ENCODE measurements around the gene KRT24. TPM values are rescaled to one million over a fixed set of nuclear protein-coding genes. Genes with fewer than 3 reads are reported as not detected.

The KRT24 gene
- total RNA-seq, 1 donor from 2014 or later: not detected

DNA sequence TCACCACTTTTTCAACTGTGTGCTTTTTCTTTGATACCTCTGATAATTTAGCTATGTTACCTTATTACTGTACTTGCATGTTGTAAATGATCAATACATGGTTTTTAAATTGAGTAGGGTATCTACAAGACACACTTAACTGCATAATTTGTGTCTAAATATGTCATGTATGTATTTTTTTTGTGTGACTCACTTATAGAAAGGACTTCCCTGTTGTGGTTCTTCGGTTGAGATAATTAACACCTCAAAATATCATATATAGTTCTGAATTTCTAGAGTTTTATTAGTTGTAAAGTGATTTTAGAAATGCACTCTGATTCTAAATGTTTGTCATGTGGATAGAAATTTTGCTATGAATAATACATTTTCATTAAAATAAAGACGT is 24.0 kb downstream of the KRT24 start:
- ATAC-seq: no peak
- intact Hi-C loops (cut with DNase I): no loop called here
- TF ChIP-seq, protein P1, sequence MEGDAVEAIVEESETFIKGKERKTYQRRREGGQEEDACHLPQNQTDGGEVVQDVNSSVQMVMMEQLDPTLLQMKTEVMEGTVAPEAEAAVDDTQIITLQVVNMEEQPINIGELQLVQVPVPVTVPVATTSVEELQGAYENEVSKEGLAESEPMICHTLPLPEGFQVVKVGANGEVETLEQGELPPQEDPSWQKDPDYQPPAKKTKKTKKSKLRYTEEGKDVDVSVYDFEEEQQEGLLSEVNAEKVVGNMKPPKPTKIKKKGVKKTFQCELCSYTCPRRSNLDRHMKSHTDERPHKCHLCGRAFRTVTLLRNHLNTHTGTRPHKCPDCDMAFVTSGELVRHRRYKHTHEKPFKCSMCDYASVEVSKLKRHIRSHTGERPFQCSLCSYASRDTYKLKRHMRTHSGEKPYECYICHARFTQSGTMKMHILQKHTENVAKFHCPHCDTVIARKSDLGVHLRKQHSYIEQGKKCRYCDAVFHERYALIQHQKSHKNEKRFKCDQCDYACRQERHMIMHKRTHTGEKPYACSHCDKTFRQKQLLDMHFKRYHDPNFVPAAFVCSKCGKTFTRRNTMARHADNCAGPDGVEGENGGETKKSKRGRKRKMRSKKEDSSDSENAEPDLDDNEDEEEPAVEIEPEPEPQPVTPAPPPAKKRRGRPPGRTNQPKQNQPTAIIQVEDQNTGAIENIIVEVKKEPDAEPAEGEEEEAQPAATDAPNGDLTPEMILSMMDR (IDR thresholded peaks at IDR 0.05): no peak
- no peak for DNase-seq
- Histone ChIP-seq H3K4me1 (no peaks in the 10 kb centered on the region), H3K27me3 (ENCODE audit: low read depth) (peaks cover 4% of the 10 kb centered on the region), H3K27ac (no peak overlapping the region), H3K4me3 (no peak overlapping the region), H3K9me3 (no peaks in the 10 kb centered on the region), H3K36me3 (no peaks in the 10 kb centered on the region)

DNA sequence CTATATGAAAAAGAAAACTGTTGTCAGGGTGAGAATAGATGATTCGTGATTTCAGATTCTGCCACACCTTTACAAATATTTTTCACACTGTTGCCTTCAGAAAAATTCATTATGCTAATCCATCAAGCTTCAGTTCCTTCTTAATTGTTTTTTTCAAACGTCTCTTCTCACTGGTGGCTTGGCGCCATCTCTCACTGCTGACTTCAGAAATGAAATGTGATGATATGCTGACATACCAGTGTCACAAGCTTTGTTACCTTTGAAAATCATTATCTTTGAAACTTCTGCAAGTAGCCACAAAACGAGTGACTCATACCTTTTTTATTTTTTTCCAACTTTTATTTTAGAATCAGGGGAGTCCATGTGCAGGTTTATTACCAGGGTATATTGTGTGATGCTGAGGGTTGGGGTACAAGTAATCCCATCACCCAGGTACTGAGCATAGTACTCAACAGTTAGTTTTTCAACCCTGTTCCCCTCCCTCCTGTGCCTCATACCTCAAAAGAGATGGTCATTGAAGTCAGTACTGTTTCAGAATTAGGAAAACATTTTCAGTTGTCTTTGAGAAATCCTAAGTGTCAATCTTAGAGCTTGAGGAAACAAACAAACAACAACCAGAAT is 24.5 kb downstream of the KRT24 start:
- Histone ChIP-seq H3K4me1 (no peaks in the 10 kb centered on the region), H3K9me3 (no peaks in the 10 kb centered on the region), H3K27me3 (ENCODE audit: low read depth) (peaks cover 4% of the 10 kb centered on the region), H3K4me3 (no peak overlapping the region), H3K36me3 (no peaks in the 10 kb centered on the region), H3K27ac (no peak overlapping the region)
- TF ChIP-seq, protein P1 (IDR thresholded peaks at IDR 0.05): no peak
- intact Hi-C loops (cut with DNase I): no loop called here
- DNase-seq: no peak
- no peak for ATAC-seq

DNA sequence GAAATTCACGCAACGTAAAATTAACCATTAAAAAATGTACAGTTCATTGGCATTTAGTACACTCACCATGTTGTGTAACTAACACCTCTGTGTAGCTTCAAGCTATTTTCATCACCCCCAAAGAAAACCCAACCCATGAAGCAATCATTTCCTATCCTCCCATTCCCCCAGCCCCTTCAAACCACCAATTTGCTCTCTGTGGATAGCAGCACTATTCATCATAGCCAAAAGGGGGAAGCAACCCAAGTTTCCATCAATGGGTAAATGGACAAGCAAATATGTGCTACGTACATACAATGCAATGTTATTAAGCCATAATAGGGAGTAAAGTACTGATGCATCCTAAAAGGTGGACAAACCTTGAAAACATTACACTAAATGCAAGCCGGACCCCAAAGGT is 27.6 kb downstream of the KRT24 start:
- intact Hi-C loops (cut with DNase I): no loop called here
- no peak for DNase-seq
- TF ChIP-seq, protein P1 (IDR thresholded peaks at IDR 0.05): no peak
- Histone ChIP-seq H3K36me3 (no peaks in the 10 kb centered on the region), H3K27ac (no peak overlapping the region), H3K27me3 (ENCODE audit: low read depth) (peaks cover 8% of the 10 kb centered on the region), H3K4me3 (no peak overlapping the region), H3K4me1 (no peaks in the 10 kb centered on the region), H3K9me3 (no peaks in the 10 kb centered on the region)
- ATAC-seq: no peak

DNA sequence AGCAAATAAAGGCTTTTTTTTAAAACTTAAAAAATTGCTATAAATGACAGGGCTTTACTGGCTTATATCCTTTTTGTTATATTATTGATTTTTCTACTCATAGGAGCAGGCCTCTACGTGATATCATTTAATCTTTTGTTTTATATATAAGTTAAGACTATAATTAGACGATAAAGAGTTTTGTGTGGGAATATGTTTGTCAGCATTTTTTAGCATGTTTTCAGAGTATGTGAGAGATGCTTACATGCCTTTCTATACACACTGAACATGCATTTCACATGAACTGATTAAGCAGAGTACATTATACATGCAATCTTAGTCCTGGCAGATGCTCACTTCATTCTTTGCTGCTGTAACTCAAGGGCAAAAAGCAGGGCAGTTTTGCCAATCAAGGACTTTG is 30.9 kb downstream of the KRT24 start:
- H3K4me3 ChIP-seq: no peak overlapping the region
- intact Hi-C loops (cut with DNase I): no loop called here
- no peaks in the 10 kb centered on the region for H3K4me1 ChIP-seq
- TF ChIP-seq, protein P1 (IDR thresholded peaks at IDR 0.05): no peak
- no peak for DNase-seq
- H3K9me3 ChIP-seq: no peaks in the 10 kb centered on the region
- peaks cover 8% of the 10 kb centered on the region for H3K27me3 ChIP-seq (ENCODE audit: low read depth)
- no peaks in the 10 kb centered on the region for H3K36me3 ChIP-seq
- no peak overlapping the region for H3K27ac ChIP-seq
- ATAC-seq: no peak

DNA sequence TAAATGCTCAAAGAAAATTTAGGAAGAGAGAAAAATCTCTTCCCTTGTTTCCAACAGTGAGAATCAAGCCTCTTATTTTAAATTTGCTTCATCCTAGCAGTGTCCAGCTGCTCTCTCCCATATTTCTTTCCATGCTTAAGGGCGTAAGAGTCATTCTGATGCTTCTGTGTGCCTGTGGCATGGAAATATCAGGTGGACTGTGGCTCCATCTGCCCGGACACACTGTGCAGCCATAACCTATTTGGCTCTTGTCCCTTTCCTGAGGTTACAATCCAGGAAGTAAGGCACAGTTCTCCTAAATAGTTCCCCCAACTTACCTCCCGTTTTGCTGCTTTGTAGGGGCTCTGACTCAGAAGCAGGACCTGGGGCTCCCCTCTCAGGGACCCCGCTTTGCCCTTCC is 32.3 kb downstream of the KRT24 start:
- H3K4me3 ChIP-seq: no peak overlapping the region
- TF ChIP-seq, protein P1 (IDR thresholded peaks at IDR 0.05): no peak
- ATAC-seq (no peak), DNase-seq (no peak)
- H3K27ac ChIP-seq: no peak overlapping the region
- peaks cover 8% of the 10 kb centered on the region for H3K27me3 ChIP-seq (ENCODE audit: low read depth)
- no peaks in the 10 kb centered on the region for H3K36me3 ChIP-seq
- no peaks in the 10 kb centered on the region for H3K9me3 ChIP-seq
- intact Hi-C loops (cut with DNase I): no loop called here
- no peaks in the 10 kb centered on the region for H3K4me1 ChIP-seq
